Fibroblast of lung (primary cell): ENCODE results near the gene CWC27. TPM values are rescaled to one million over a fixed set of nuclear protein-coding genes. Genes with fewer than 3 reads are reported as not detected.

Experiments used
- DNase-seq, 2 donors: peaks; one replicate each; pipeline versions ENCODE4 v3.0.0 to v3.0.0-alpha.2; 2010; ENCODE audit warnings: low read depth in 2 of 2
- H2AFZ ChIP-seq: 2 replicates; pipeline ENCODE4 v1.5.1; 2012; ENCODE audit warnings: low read length, control low read depth, inconsistent platforms
- H3K27ac ChIP-seq: 2 replicates; pipeline ENCODE4 v1.5.1; 2011; ENCODE audit warnings: low read length, control low read depth; ENCODE audit not compliant: insufficient read depth
- H3K27me3 ChIP-seq: 2 replicates; pipeline ENCODE4 v1.5.1; 2011; ENCODE audit warnings: mild to moderate bottlenecking, low read length; ENCODE audit not compliant: control insufficient read depth, insufficient read depth
- H3K36me3 ChIP-seq: 2 replicates; pipeline ENCODE4 v1.5.1; 2011; ENCODE audit warnings: low read length; ENCODE audit not compliant: control insufficient read depth, insufficient read depth
- H3K4me1 ChIP-seq: 2 replicates; pipeline ENCODE4 v1.5.1; 2011; ENCODE audit warnings: low read length; ENCODE audit not compliant: control insufficient read depth, insufficient read depth; ENCODE audit errors: extremely low read depth
- H3K4me2 ChIP-seq: 2 replicates; pipeline ENCODE4 v1.5.1; 2011; ENCODE audit warnings: low read length, control low read depth; ENCODE audit not compliant: insufficient read depth; ENCODE audit errors: extremely low read depth
- H3K4me3 ChIP-seq, 4 experiments: fragments of 200-600 bp in 1 of 4; sonication (generic) in 1 of 4; replicated peaks in 1 of 4; 2 replicates each; pipeline ENCODE4 v1.5.1; 2011 to 2016; ENCODE audit warnings: low read length in 4 of 4, low read depth in 3 of 4, mild to moderate bottlenecking in 3 of 4, control low read depth in 2 of 4, inconsistent platforms in 1 of 4, mixed read lengths in 1 of 4; ENCODE audit not compliant: insufficient read depth in 1 of 4; ENCODE audit errors: control extremely low read depth in 1 of 4
- H3K79me2 ChIP-seq: 2 replicates; pipeline ENCODE4 v1.5.1; 2012; ENCODE audit warnings: mild to moderate bottlenecking, low read length, inconsistent platforms; ENCODE audit not compliant: control insufficient read depth, insufficient read depth
- H3K9ac ChIP-seq: 2 replicates; pipeline ENCODE4 v1.5.1; 2011; ENCODE audit warnings: mild to moderate bottlenecking, low read length, control low read depth; ENCODE audit not compliant: insufficient read depth
- H3K9me3 ChIP-seq: 2 replicates; pipeline ENCODE4 v1.5.1; 2012; ENCODE audit warnings: low read depth, low read length; ENCODE audit not compliant: control insufficient read depth, insufficient read depth
- H4K20me1 ChIP-seq: 2 replicates; pipeline ENCODE4 v1.5.1; 2011; ENCODE audit warnings: low read length; ENCODE audit not compliant: control insufficient read depth, insufficient read depth; ENCODE audit errors: extremely low read depth
- CTCF ChIP-seq, 2 donors: IDR thresholded peaks in 1 of 2; conservative IDR thresholded peaks in 1 of 2; 1 replicate in 1 of 2; 2 replicates in 1 of 2; pipeline ENCODE4 v1.5.1; 2011 to 2012; ENCODE audit warnings: low read length in 2 of 2, control low read depth in 1 of 2, inconsistent platforms in 1 of 2, low read depth in 1 of 2, mild to moderate bottlenecking in 1 of 2
- EZH2 ChIP-seq: IDR thresholded peaks from 2 replicates; pipeline ENCODE4 v1.5.1; 2012; ENCODE audit warnings: low read length, control low read depth, mild to moderate bottlenecking; ENCODE audit errors: missing control alignments
- polyA plus RNA-seq, 2 donors: library from polyadenylated mRNA; depleted of rRNA in 1 of 2; stranded (reverse) in 1 of 2; unstranded in 1 of 2; fragments of >200 nt; gene quantifications; 2 replicates each; pipeline ENCODE4 v1.2.1, GENCODE V29; 2011 to 2012; ENCODE audit warnings: missing spikeins in 1 of 2
- total RNA-seq: library from RNA; depleted of rRNA; stranded (reverse); fragments of >200 nt; gene quantifications from 2 replicates; pipeline ENCODE4 v1.2.1, GENCODE V29; 2014

The CWC27 gene
- total and polyA plus RNA-seq, 2 donors (not counting 1 experiment from before 2014, with no cell fraction given) = 17.3 to 37.5 TPM

- H3K79me2 ChIP-seq = no peaks in the 10 kb centered on the region
- no peaks in the 10 kb centered on the region for H3K27me3 ChIP-seq
- no peak overlapping the region for H3K27ac ChIP-seq
- H3K9ac ChIP-seq = no peak overlapping the region
- H3K36me3 ChIP-seq = no peaks in the 10 kb centered on the region
- peaks cover 3% of the 10 kb centered on the region for H3K4me1 ChIP-seq
- no peak overlapping the region for H3K4me3 ChIP-seq
- TF ChIP-seq EZH2 (no peak), CTCF (conservative IDR thresholded peaks at IDR 0.05 in 1 of 2, IDR thresholded peaks at IDR 0.05 in 1 of 2; ENCODE audit: low read depth in 1 of 2, low read length in 2 of 2) (no peak)
- no peak for DNase-seq
- H2AFZ ChIP-seq = no peak overlapping the region
- no peaks in the 10 kb centered on the region for H4K20me1 ChIP-seq
- H3K9me3 ChIP-seq = no peaks in the 10 kb centered on the region
- no peak overlapping the region for H3K4me2 ChIP-seq
These were observed 72.2 kb downstream of the CWC27 start for GRCh38 chr5:64840958-64841357.

- H3K36me3 ChIP-seq = no peaks in the 10 kb centered on the region
- H3K9me3 ChIP-seq = no peaks in the 10 kb centered on the region
- no peak for DNase-seq
- no peaks in the 10 kb centered on the region for H3K27me3 ChIP-seq
- no peak overlapping the region for H3K9ac ChIP-seq
- no peaks in the 10 kb centered on the region for H4K20me1 ChIP-seq
- H2AFZ ChIP-seq = no peak overlapping the region
- H3K27ac ChIP-seq = no peak overlapping the region
- no peak for TF ChIP-seq CTCF (conservative IDR thresholded peaks at IDR 0.05 in 1 of 2, IDR thresholded peaks at IDR 0.05 in 1 of 2; ENCODE audit: low read depth in 1 of 2, low read length in 2 of 2)
- TF ChIP-seq EZH2 = no peak
- no peak overlapping the region for H3K4me3 ChIP-seq
- no peaks in the 10 kb centered on the region for H3K4me1 ChIP-seq
- H3K4me2 ChIP-seq = no peak overlapping the region
- no peaks in the 10 kb centered on the region for H3K79me2 ChIP-seq
These were observed 85.0 kb downstream of the CWC27 start for GRCh38 chr5:64853777-64854176.

- no peak overlapping the region for H3K4me3 ChIP-seq
- no peaks in the 10 kb centered on the region for H4K20me1 ChIP-seq
- no peaks in the 10 kb centered on the region for H3K36me3 ChIP-seq
- no peaks in the 10 kb centered on the region for H3K4me1 ChIP-seq
- H2AFZ ChIP-seq = no peak overlapping the region
- DNase-seq = peak; percentile 34 to 38
- H3K9ac ChIP-seq = no peak overlapping the region
- H3K79me2 ChIP-seq = no peaks in the 10 kb centered on the region
- H3K27ac ChIP-seq = no peak overlapping the region
- no peaks in the 10 kb centered on the region for H3K9me3 ChIP-seq
- no peak overlapping the region for H3K4me2 ChIP-seq
- no peak for TF ChIP-seq CTCF (conservative IDR thresholded peaks at IDR 0.05 in 1 of 2, IDR thresholded peaks at IDR 0.05 in 1 of 2; ENCODE audit: low read depth in 1 of 2, low read length in 2 of 2)
- TF ChIP-seq EZH2 = no peak
- H3K27me3 ChIP-seq = no peaks in the 10 kb centered on the region
These were observed 86.1 kb downstream of the CWC27 start for GRCh38 chr5:64854855-64855254.
